Activated effector memory CD4-positive, alpha-beta T cell treated with anti-CD3 and anti-CD28 coated beads, Interleukin-2, amount 50 U/mL, for 16 hours (primary cell): ENCODE measurements around the gene RUBCN.
"Not testable (repeated sequence)": the region's sequence is repeated elsewhere in the genome, so short reads cannot be mapped to it uniquely, and the experiment has no call there.

Experiments
- DNase-seq: peaks from one replicate; pipeline ENCODE4 v3.0.0-alpha.2; 2020

The RUBCN gene

DNA sequence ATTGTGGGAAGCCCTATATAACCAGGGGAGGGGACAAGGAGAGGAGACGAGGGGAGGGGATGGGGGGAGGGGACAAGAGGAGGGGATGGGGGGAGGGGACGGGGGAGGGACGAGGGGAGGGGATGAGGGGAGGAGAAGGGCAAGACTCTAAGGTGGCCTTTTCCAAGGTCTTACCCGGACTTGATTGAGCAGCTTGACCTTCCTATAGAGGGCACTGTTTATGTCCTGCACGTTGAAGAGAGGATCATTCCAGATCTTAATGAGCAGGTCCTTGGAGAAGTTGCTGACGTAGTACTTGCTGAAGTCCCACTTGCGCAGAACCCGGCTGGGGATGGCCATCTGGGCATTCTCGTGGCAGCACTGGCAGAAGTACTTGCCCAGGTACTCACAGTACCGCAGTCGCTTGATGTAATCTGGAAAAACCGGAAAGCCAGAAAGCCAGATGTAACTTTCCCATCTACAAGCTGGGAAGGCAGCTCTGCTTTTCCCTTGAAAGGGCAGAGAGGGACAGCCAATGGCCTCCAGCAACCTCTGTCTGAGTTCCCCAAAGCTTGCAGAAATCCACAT lies 55.7 kb downstream of the RUBCN start:
- no peak for DNase-seq

DNA sequence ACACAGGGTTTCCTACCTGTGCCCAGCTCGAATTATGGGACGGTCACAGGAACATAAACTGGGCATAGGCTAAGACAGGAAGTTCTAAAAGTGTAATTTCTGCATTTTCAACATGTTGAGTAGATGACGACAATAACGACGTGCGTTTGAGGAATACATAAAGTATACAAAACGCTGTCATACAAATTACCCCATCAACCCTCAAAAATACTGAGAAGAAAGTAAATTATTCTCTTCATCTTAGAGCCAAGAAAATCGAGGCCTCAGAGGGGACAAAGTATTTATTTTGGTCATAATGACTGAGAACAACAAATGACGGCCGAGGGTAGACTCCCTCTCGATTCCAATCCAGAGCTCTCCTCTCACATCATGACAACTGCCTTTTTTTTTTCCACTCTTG lies 60.8 kb downstream of the RUBCN start:
- DNase-seq, result no peak

DNA sequence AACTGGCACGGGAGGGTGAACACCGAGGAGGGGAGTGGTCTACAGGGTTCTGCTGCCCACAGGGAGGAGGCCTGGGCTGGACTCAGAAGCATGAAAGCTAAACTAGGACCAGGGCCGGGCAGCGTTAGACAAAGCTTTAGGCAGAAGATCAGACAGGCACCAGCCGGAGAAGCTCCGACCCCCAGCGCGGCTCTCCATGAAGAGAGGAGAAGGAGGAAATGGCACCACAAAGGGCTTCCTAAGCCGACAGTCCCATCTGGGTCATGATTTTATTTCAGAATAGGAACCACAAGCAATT lies 61.2 kb downstream of the RUBCN start:
- no peak for DNase-seq

DNA sequence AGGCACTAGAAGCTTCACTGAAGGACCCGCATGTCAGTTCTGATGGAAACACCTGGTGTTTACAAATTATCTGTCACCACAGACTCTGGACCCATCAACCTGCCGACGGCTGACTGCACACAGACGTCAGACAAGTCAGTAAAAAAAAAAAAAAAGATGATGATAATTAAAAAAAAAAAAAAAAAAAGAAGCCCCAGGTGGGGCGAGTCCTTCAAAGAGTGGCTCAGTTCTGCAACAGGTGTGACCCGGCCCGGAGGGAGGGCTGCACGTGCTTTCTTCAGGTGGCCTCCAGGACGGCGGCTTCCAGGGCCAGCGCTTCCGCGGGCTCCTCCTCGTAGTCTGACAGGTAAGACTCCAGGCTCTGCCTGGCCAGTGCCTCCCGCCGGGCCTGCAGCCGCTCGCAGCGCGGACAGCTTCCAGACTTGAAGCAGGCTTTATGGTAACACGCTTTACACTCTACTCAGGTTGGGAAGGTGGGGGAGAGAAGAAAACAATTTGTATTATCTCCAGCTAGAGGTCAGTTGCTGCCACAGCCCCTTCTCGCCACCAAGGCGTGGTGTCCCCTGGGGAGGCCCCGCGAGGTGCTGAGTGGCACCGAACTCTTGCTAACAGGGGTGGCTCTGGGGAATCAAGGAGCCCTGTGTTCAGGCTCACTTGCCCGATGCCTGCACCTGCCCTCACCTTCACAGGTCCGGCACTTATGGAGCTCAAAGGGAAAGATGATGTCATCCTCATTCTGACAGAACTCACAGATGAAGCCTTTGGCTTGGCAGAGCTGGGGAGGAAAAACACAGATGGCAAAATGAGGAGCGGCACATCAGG lies 61.8 kb downstream of the RUBCN start:
- DNase-seq, result no peak

DNA sequence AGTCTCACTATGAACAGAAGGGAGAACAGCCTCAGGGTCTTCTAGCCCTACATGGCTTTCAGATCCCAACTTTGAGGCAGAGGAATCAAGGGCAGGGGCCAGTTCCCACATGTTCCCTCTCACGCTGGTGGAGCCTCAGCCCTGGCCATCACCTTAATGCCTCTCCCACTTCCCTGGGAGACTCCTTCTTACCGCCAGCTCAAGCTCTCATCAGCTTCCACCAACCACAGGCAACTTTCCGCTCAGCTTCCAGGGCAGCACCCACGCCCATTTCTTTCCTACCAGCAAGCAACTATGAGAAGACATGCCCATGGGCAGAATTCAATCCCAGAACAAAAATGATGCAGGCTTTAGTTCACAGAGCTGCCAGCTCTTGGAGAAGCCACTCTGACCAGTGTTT lies 63.5 kb downstream of the RUBCN start:
- DNase-seq, result no peak

DNA sequence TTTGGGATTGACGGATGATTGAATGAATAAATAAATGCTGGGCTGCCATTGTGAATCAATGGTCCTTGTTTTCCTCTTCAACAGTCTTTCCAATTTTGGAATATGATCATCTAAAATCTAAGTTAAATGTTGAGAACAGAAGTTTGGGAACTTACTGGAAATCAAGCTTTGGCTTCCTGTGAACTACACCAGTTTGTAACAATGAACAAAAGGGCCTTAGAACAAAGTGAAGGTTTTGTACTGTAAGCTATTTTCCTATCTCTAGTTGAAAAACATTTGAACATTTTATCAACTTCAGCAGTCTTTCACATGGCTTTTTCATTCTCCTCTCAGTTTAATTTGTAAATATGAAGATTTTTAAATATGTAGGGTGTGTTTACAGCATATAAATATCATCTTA lies 66.3 kb downstream of the RUBCN start:
- no peak for DNase-seq

DNA sequence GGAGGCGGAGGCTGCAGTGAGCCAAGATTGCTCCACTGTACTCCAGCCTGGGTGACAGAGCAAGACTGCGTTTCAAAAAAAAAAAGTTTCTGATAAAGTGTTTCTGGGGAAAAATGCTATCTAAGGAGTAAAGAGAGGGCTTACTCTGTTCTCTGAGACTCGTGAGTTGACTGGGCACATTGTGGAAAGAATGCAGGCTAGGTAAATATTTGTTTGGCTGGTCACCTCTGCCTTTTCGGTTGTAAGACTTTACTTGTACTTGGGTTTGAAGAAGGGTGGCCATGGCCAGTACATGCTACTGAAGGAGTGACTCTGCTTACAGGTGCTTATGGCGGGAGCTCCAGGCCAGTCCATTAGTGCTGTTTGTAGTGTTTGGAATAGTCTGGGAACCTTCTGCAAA lies 68.7 kb downstream of the RUBCN start:
- no peak for DNase-seq

DNA sequence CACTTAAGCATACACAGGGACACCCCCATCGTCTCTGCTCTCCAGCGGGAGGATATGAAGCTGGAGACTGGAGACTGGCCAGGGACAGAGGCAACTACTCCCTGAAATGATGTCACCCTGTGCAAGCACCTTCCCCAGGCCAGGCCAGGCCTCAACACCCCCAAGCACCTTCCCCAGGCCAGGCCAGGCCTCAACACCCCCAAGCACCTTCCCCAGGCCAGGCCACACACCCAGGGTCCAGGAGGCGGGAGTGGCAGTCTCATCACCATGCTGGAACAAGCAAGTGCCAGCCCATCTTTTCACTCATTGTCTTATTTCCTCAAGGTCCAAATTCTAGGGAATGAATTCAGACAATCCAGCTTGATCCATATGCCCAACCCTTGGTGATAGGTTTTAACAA lies 69.4 kb downstream of the RUBCN start:
- not testable (repeated sequence) for DNase-seq

DNA sequence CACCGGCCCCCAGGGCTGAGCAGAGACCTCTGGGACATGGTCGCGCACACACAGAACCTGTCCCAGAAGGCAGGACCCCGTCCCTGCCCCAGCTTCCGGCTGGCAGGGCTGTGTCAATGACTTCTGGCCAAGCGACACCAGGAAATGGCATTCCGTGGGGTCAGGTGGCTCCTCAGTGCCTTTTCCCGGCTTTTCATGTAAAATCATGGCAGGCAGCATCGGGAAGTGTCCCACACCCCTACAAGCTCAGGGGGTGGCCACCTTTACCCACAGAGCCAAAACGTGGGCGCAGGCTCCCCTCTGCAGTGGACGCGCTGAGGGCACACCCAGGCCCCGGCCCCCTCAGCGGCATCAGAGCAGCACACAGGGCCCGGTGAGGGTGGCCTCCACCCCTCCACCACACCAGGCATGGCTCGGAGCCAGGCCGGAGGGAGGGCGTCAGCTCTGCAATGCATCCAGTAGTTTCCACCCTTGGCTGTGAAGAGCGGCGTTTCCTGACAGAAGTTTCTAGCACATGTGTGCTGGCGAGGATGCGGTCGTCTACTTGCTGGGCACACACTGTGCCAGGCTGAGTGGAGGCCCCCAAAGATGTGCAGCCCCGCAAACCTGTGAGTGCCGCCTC lies 70.4 kb downstream of the RUBCN start:
- not testable (repeated sequence) for DNase-seq

DNA sequence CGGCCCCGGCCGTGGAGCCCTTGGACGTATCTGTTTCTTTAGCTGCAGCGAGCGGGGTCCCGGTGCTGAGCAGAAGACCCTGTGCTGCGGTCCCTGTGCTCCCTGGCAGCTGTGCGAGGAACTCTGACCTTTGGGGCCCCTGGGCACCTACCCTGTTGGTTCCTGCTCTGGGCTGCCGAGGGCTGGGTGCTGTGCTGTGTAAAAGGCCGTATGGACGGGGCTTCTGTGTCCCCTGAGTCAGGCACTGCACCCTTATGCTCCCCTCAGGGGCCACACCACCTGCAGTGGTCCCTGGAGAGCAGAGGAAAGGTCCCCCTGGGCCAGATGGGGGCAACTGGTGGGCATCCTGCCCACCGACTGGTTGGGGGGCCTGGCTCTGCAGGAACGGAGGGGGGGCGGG lies 71.2 kb downstream of the RUBCN start:
- not testable (repeated sequence) for DNase-seq

DNA sequence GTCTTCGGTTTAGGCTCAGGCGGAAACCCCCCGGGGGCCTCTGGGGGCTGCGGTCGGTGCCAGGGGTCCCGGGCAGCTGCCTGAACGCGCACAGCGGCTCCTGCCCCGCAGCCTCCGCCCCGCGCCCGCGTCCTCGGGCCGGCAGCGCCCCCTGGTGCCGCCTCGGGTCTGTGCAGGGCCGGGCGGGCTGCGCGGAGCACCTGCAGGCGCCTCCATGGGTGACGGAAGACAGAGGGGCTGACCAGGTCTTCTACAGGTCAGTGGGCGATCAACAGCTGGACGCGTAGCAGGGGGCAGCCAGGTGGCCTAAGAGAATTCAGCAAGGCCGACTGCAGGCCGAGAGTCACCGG lies 71.6 kb downstream of the RUBCN start:
- not testable (repeated sequence) for DNase-seq

DNA sequence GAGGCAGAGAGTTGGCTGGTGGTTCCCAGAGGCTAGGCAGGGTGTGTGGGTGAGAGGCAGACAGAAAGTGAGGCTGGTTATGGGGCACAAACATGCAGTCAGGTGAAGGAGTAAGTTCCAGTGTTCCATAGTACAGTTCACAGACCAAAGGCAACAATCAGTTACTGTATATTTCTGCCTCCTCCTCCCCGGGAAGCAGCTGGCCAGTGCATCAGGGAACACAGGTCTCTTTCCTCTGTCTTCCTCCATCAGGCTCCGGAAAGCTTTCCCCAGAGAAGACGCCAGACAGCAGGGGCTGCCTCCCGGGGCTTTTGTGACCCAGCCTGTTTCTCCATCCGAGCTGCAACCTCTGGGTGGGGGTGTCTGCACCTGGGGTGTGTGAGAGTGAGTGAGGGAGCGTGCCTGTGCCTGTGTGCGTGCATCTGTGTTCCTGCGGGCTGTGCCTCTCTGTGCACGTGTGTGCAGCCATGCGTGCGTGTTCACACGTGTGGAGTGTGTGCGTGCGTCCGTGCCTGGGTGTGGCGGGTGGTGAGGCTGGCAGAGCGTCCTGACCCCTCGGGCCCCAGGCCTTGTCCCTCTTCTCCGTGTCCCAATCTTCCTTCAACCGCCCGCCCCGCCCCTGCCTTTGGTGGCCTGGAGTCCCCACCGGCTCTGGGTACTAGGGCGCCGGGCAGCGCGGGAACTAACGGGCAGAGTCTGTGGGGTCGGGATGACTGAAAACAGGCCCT lies 72.1 kb downstream of the RUBCN start:
- peak; percentile 67 for DNase-seq

DNA sequence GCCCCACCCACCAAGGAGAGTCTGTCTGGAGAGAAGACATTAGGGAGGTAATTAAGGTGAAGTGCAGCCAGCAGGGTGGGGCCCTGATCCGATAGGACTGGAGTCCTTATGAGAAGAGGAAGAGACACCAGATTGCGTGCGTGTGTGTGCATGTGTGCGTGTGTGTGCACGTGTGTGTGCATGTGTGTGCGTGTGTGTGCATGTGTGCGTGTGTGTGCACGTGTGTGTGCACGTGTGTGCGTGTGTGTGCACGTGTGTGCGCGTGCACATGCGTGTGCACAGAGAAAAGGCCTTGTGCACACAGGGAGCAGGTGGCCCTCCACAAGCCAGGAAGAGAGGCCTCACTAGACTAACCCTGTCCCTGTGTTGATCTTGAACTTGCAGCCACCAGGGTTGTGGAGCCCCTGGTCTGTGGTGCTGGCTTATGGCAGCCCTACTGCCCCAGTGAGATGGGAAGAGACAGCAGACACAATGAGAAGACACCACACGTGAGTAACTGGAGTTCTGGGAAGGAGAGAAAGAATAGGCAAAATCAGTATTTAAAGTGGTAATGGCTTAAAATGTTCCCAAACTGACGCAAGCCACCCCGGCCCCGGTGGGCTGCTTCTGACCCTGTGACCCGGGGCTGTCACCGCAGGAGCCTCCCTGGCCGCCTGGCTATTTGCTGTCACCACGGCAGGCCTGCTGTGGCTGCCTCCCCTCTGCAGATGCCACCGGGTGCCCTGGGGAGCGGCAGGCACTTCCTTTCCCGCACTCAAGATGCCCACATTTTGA lies 73.2 kb downstream of the RUBCN start:
- not testable (repeated sequence) for DNase-seq

DNA sequence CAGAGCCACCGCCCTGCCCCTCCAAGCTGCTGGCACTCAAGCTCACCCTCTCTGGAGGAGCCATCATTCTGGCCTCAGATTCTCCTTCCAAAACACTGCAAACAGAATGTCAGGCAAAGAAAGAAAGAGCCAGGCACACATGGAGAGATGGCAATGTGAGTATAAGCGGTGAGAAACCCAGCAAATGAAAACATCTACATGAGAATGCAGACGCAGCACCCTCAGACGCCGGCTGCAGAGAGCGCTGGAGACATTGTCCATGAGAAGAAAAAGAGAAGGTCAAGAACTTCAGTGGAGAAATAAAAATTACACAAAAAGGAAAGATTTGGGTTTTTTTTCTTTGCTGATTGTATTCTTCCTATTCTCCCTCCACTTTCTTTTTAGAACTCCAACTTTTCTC lies 74.4 kb downstream of the RUBCN start:
- not testable (repeated sequence) for DNase-seq

DNA sequence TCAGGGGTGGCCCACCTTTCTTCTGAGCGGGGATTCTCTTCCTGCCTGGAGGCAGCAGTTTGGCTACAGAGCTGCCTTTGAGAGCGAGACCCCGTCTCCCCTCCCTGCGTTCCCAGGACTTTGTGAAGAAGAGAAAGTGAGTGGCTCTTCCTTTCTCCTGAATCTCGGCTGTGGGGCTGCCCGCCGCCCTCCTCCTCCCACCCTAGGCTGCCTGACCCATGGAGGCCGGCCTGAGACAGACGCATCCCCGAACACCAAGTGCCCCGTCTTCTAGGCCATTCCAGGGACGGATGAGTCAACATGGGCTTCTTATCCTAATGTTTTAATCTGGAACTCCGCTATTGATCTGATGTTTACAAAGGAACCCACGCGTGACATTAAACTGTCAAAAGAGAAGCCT lies 74.8 kb downstream of the RUBCN start:
- not testable (repeated sequence) for DNase-seq

DNA sequence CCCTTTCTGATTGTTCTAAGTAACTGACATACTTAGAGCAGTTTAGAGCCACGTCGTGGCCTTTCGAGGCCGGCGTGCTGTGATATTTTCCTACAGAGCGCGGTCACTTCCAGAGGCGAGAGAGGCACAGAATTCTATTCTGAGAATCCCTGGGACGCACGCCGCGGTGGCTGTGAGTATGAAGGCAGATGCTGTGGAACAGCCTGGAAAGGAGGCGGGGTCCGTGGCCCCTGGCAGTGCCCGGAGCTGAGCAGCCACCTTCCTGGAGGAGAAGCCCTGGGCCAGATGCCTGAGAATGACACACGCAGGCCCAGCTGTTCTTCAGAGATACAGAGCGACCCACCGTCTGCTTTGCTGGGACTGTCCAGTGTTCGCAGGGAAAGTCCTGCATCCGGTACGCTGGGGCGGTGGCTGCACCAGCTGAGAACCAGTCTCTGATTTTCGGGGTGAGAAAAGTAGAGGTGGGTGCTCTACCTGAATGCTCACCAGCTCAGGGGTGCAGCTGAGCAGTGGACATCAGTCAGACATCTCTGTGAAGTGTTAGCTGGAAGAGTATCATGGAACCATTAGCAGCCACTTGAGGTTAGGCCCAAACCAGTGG lies 75.4 kb downstream of the RUBCN start:
- DNase-seq, result not testable (repeated sequence)

DNA sequence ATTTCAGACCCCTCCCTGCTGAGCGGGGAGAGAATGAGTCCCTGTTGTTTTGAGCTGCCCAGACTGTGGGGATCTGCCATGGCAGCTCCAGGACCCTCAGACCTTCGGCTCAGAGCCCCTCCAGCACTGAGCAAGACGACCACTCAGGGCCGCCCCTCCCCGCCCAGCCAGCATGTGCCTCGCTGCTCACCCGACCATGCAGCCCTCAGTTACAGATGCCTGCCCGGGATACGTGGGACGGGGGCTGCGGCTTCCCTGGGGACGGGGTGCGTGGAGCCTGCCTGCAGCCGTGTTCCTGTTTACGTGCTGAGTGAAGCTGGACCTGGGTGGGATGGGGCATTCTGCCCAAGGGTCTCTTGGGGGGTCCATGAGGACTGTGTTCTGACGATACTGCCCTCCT lies 77.0 kb downstream of the RUBCN start:
- DNase-seq, result not testable (repeated sequence)

DNA sequence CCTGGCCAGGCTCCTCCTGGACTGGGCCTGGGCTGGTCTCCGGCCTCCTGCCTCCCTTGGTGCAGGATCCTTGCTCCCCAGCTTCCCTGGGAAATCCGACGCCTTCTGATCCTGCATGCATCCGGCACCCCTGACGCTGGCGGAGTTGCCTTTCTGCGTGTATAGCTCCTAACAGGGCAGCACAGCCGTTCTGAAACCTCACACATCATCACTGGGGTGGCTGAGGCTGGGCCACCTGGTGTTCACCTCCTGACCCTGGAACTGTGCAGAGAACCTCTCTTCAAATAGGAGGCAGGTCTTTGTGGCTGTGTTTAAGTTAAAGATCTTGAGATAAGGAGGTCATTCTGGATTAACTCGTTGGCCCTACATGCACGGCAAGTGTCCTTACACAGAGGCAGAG lies 77.6 kb downstream of the RUBCN start:
- DNase-seq, result not testable (repeated sequence)

DNA sequence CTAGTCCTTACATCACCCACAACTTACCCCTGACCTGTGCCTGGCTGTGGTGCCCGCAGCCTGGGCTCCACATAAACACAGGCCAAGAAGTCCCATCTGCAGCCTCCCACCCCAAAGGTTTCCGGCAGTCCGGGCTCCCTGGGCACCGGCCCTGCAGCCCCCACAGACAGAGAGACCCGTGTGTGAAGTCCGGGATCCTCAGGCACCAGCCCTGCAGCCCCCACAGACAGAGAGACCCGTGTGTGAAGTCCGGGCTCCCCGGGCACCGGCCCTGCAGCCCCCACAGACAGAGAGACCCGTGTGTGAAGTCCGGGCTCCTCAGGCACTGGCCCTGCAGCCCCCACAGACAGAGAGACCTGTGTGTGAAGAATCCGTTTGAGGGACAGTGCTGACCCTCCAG lies 78.0 kb downstream of the RUBCN start:
- not testable (repeated sequence) for DNase-seq

DNA sequence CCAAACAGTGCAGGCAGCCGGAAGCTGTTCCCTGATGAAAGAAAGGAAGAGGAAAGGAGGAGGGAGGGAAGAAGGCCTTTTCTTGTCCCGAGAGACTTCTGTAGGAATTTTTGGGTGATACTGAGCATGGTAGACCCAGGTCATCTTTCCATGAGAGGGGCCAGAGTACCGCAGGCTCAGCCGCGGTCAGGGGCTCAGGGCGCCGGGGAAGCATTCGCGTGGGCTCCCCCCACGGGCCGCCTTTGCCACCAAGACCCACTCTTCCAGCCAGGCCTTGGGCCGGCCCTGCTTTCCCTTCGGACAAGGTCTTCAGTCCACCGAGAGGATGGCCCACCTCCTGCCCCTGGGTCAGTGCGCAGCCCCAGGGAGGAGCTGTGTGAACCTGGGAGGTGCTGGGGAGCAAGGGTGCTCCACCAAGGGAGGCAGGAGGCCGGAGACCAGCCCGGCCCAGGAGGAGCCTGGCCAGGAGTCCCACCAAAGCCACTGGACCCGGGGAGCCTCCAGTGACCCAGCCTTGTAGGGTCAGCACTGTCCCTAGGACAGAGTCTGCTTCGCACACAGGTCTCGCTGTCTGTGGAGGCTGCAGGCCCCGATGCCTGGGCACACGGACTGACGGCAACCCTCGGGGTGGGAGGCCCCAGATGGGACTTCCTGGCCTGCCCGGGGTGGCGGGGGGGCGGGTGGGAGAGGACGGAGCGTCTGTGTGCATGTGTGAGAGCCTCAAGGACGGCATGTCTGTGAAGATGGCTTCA lies 79.0 kb downstream of the RUBCN start:
- DNase-seq, result peak; percentile 2

DNA sequence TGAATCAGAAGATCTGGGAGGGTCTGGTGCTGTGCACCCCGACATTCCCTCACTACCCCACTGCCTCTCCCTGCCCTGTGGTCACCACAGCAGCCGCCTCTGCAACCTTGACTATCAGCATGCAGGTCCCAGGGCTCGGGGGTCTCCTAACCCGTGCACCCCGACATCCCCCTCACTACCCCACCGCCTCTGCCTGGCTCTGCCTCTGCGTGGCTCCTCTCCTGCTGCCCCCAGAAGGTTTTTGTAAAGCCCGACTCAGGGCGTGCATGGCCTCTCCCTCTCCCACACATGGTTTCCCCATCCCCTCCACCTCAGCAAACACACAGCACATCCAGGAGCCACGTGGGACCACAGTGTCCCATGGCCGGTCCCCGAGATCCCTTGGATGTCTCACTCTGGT lies 79.7 kb downstream of the RUBCN start:
- peak; percentile 55 for DNase-seq

DNA sequence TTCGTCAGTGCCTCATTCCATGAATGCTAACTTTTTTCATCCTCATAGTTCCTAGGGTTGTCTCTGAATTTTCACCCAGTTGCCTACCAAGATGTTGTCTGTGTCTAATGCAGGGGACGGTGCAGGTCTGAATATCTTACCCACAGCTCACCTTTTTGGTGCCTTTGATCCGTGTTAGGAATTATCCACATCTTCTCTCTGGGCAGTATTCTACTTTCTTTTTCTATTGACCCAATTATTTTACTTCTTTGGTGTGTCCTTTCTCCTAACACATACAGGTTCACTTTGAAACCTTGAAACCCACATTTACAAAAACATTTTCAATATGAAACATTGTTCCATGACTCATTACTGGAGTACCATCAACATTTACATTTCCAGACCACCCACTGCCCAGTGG lies 80.6 kb downstream of the RUBCN start:
- peak; percentile 10 for DNase-seq
